ENCODE data around the gene IFNL2. TPM values are rescaled to one million over a fixed set of nuclear protein-coding genes. Genes with fewer than 3 reads are reported as not detected.
A peak's percentile ranks its signal among the peaks of the same experiment; 100 is the strongest.
"Not testable (repeated sequence)": the region's sequence is repeated elsewhere in the genome, so short reads cannot be mapped to it uniquely, and the experiment has no call there.

IFNL2 gene
- not detected for total RNA-seq
- not detected for polyA plus RNA-seq
- total RNA-seq = not detected

- H3K9me3 Mint-ChIP-seq; DNase-seq; H3K27me3 ChIP-seq (ENCODE audit: control insufficient read depth in 2 of 2, insufficient read depth in 2 of 2, low read length in 2 of 2); H3K4me1 Mint-ChIP-seq; H3K4me1 ChIP-seq (ENCODE audit: control insufficient read depth in 2 of 2, insufficient read depth in 2 of 2, low read length in 2 of 2); H3K36me3 ChIP-seq (ENCODE audit: control insufficient read depth in 2 of 3, insufficient read depth in 3 of 3, low read length in 3 of 3); H3K9me3 ChIP-seq (ENCODE audit: control insufficient read depth in 2 of 3, low read length in 3 of 3); CTCF ChIA-PET; POLR2A ChIA-PET; H3K4me3 ChIP-seq (ENCODE audit: low read length); H3K27ac ChIP-seq (ENCODE audit: low read depth, low read length); H3K4me3 Mint-ChIP-seq; intact Hi-C loops (cut with micrococcal nuclease); H3K36me3 Mint-ChIP-seq: not testable (repeated sequence)
- peak; percentile 52 for ATAC-seq
- H3K27ac Mint-ChIP-seq = peak within 1 kb of the TSS in 1 of 9 donors; percentile 9
- peaks cover 18 to 37% (median 22%) of the 10 kb centered on the region in 5 donors for H3K27me3 Mint-ChIP-seq
These were observed at the start of gene IFNL2 for GRCh38 chr19:39268085-39268484. Gene IFNL2 (plus strand): TSS chr19:39268396. CDS start chr19:39268569, 173 bp downstream.

GRCh38 chr19:39219108-39219507 lies 49.1 kb upstream of the IFNL2 start:
- H3K4me1 Mint-ChIP-seq; H3K9me3 Mint-ChIP-seq; H3K27ac Mint-ChIP-seq; ATAC-seq; DNase-seq; H3K4me3 ChIP-seq (ENCODE audit: low read length); CTCF ChIA-PET; POLR2A ChIA-PET; H3K9me3 ChIP-seq (ENCODE audit: control insufficient read depth in 2 of 3, low read length in 3 of 3); H3K27ac ChIP-seq (ENCODE audit: low read depth, low read length); H3K27me3 ChIP-seq (ENCODE audit: control insufficient read depth in 2 of 2, insufficient read depth in 2 of 2, low read length in 2 of 2); H3K4me1 ChIP-seq (ENCODE audit: control insufficient read depth in 2 of 2, insufficient read depth in 2 of 2, low read length in 2 of 2); intact Hi-C loops (cut with micrococcal nuclease); H3K36me3 ChIP-seq (ENCODE audit: control insufficient read depth in 2 of 3, insufficient read depth in 3 of 3, low read length in 3 of 3); H3K4me3 Mint-ChIP-seq: not testable (repeated sequence)
- Mint-ChIP-seq H3K27me3 (peaks cover 14 to 52% (median 20%) of the 10 kb centered on the region in 5 donors), H3K36me3 (peaks cover 0 to 10% (median 4%) of the 10 kb centered on the region in 5 donors)

- Mint-ChIP-seq H3K9me3 (peaks cover 0 to 2% (median 0%) of the 10 kb centered on the region in 11 donors), H3K4me1 (peaks cover 0 to 6% (median 0%) of the 10 kb centered on the region in 7 donors), H3K4me3 (no peak overlapping the region), H3K36me3 (peaks cover 0 to 5% (median 0%) of the 10 kb centered on the region in 5 donors), H3K27me3 (peaks cover 17 to 38% (median 32%) of the 10 kb centered on the region in 5 donors), H3K27ac (no peak overlapping the region)
- H3K4me3 ChIP-seq (ENCODE audit: low read length) = no peak overlapping the region
- H3K27me3 ChIP-seq (ENCODE audit: control insufficient read depth in 2 of 2, insufficient read depth in 2 of 2, low read length in 2 of 2) = no peaks in the 10 kb centered on the region
- no peaks in the 10 kb centered on the region for H3K36me3 ChIP-seq (ENCODE audit: control insufficient read depth in 2 of 3, insufficient read depth in 3 of 3, low read length in 3 of 3)
- no peaks in the 10 kb centered on the region for H3K9me3 ChIP-seq (ENCODE audit: control insufficient read depth in 2 of 3, low read length in 3 of 3)
- intact Hi-C loops (cut with micrococcal nuclease) = no loop called here
- CTCF ChIA-PET = no interaction called here
- POLR2A ChIA-PET = interaction anchor here (0.6 kb wide), 1 partner anchor 141 kb away, joined by 3 read pairs; no protein-coding TSS in a partner anchor
- DNase-seq (peak in 1 of 9 donors; percentile 17), ATAC-seq (no peak)
- no peaks in the 10 kb centered on the region for H3K4me1 ChIP-seq (ENCODE audit: control insufficient read depth in 2 of 2, insufficient read depth in 2 of 2, low read length in 2 of 2)
- no peak overlapping the region for H3K27ac ChIP-seq (ENCODE audit: low read depth, low read length)
These were observed 44.4 kb upstream of the IFNL2 start for GRCh38 chr19:39223703-39224279.

GRCh38 chr19:39224910-39225309 lies 43.3 kb upstream of the IFNL2 start:
- Histone ChIP-seq H3K36me3 (ENCODE audit: control insufficient read depth in 2 of 3, insufficient read depth in 3 of 3, low read length in 3 of 3) (no peaks in the 10 kb centered on the region), H3K27ac (ENCODE audit: low read depth, low read length) (no peak overlapping the region), H3K4me3 (ENCODE audit: low read length) (no peak overlapping the region), H3K27me3 (ENCODE audit: control insufficient read depth in 2 of 2, insufficient read depth in 2 of 2, low read length in 2 of 2) (no peaks in the 10 kb centered on the region), H3K9me3 (ENCODE audit: control insufficient read depth in 2 of 3, low read length in 3 of 3) (no peaks in the 10 kb centered on the region), H3K4me1 (ENCODE audit: control insufficient read depth in 2 of 2, insufficient read depth in 2 of 2, low read length in 2 of 2) (no peaks in the 10 kb centered on the region)
- peaks cover 0 to 2% (median 0%) of the 10 kb centered on the region in 11 donors for H3K9me3 Mint-ChIP-seq
- no peak overlapping the region for H3K27ac Mint-ChIP-seq
- POLR2A ChIA-PET = no interaction called here
- peaks cover 17 to 32% (median 30%) of the 10 kb centered on the region in 5 donors for H3K27me3 Mint-ChIP-seq
- CTCF ChIA-PET = no interaction called here
- intact Hi-C loops (cut with micrococcal nuclease) = no loop called here
- no peak overlapping the region for H3K4me3 Mint-ChIP-seq
- ATAC-seq (no peak), DNase-seq (no peak)
- peaks cover 0 to 6% (median 0%) of the 10 kb centered on the region in 7 donors for H3K4me1 Mint-ChIP-seq
- peaks cover 0 to 5% (median 0%) of the 10 kb centered on the region in 5 donors for H3K36me3 Mint-ChIP-seq

GRCh38 chr19:39230096-39230764 lies 38.0 kb upstream of the IFNL2 start:
- H3K36me3 ChIP-seq (ENCODE audit: control insufficient read depth in 2 of 3, insufficient read depth in 3 of 3, low read length in 3 of 3) = no peaks in the 10 kb centered on the region
- peaks cover 0 to 3% (median 0%) of the 10 kb centered on the region in 7 donors for H3K4me1 Mint-ChIP-seq
- no peaks in the 10 kb centered on the region for H3K27me3 ChIP-seq (ENCODE audit: control insufficient read depth in 2 of 2, insufficient read depth in 2 of 2, low read length in 2 of 2)
- H3K4me1 ChIP-seq (ENCODE audit: control insufficient read depth in 2 of 2, insufficient read depth in 2 of 2, low read length in 2 of 2) = no peaks in the 10 kb centered on the region
- peaks cover 0 to 3% (median 0%) of the 10 kb centered on the region in 5 donors for H3K36me3 Mint-ChIP-seq
- H3K4me3 Mint-ChIP-seq = no peak overlapping the region
- H3K9me3 ChIP-seq (ENCODE audit: control insufficient read depth in 2 of 3, low read length in 3 of 3) = no peaks in the 10 kb centered on the region
- CTCF ChIA-PET = no interaction called here
- no peak overlapping the region for H3K27ac ChIP-seq (ENCODE audit: low read depth, low read length)
- POLR2A ChIA-PET = no interaction called here
- ATAC-seq (no peak), DNase-seq (no peak)
- peaks cover 0 to 21% (median 4%) of the 10 kb centered on the region in 5 donors for H3K27me3 Mint-ChIP-seq
- intact Hi-C loops (cut with micrococcal nuclease) = no loop called here
- no peak overlapping the region for H3K27ac Mint-ChIP-seq
- peaks cover 0 to 3% (median 0%) of the 10 kb centered on the region in 11 donors for H3K9me3 Mint-ChIP-seq
- no peak overlapping the region for H3K4me3 ChIP-seq (ENCODE audit: low read length)

- ChIA-PET POLR2A (no interaction called here), CTCF (interaction anchor here (0.6 kb wide), 1 partner anchor 166 kb away, joined by 5 read pairs; no protein-coding TSS in a partner anchor)
- H3K9me3 Mint-ChIP-seq = peaks cover 0 to 3% (median 0%) of the 10 kb centered on the region in 11 donors
These were observed 35.5 kb upstream of the IFNL2 start for GRCh38 chr19:39232708-39233107.

More at GRCh38 chr19:39232708-39233107, 35.5 kb upstream of the IFNL2 start:
- Mint-ChIP-seq H3K27ac (no peak overlapping the region), H3K4me1 (peaks cover 4 to 24% (median 12%) of the 10 kb centered on the region in 7 donors), H3K4me3 (no peak overlapping the region), H3K27me3 (peaks cover 0 to 13% (median 0%) of the 10 kb centered on the region in 5 donors), H3K36me3 (peaks cover 0 to 5% (median 0%) of the 10 kb centered on the region in 5 donors)
- no peak overlapping the region for H3K27ac ChIP-seq (ENCODE audit: low read depth, low read length)
- no peak for DNase-seq
- no peak overlapping the region for H3K4me3 ChIP-seq (ENCODE audit: low read length)
- intact Hi-C loops (cut with micrococcal nuclease) = no loop called here
- no peaks in the 10 kb centered on the region for H3K36me3 ChIP-seq (ENCODE audit: control insufficient read depth in 2 of 3, insufficient read depth in 3 of 3, low read length in 3 of 3)
- H3K27me3 ChIP-seq (ENCODE audit: control insufficient read depth in 2 of 2, insufficient read depth in 2 of 2, low read length in 2 of 2) = no peaks in the 10 kb centered on the region
- H3K9me3 ChIP-seq (ENCODE audit: control insufficient read depth in 2 of 3, low read length in 3 of 3) = no peaks in the 10 kb centered on the region
- no peak for ATAC-seq
- peaks cover 11 to 12% of the 10 kb centered on the region in 2 donors for H3K4me1 ChIP-seq (ENCODE audit: control insufficient read depth in 2 of 2, insufficient read depth in 2 of 2, low read length in 2 of 2)
